ENCODE measurements around the gene SRSF7.

The SRSF7 gene

GRCh38 chr2:38700113-38700785 is 50.9 kb downstream of the SRSF7 start:
- no peak for DNase-seq

GRCh38 chr2:38698467-38699003 is 52.6 kb downstream of the SRSF7 start:
- DNase-seq, result no peak

- peak in 1 of 2 experiments; percentile 19 for DNase-seq
Measured at GRCh38 chr2:38697116-38697840, 53.9 kb downstream of the SRSF7 start.

All from activated CD4-positive, alpha-beta T cell treated with anti-CD3 and anti-CD28 coated beads, Interleukin-2, amount 50 U/mL, for 4 hours (primary cell).